ENCODE results near the gene SYNJ1.
"Not testable (repeated sequence)": the region's sequence is repeated elsewhere in the genome, so short reads cannot be mapped to it uniquely, and the experiment has no call there.

SYNJ1 gene

DNA sequence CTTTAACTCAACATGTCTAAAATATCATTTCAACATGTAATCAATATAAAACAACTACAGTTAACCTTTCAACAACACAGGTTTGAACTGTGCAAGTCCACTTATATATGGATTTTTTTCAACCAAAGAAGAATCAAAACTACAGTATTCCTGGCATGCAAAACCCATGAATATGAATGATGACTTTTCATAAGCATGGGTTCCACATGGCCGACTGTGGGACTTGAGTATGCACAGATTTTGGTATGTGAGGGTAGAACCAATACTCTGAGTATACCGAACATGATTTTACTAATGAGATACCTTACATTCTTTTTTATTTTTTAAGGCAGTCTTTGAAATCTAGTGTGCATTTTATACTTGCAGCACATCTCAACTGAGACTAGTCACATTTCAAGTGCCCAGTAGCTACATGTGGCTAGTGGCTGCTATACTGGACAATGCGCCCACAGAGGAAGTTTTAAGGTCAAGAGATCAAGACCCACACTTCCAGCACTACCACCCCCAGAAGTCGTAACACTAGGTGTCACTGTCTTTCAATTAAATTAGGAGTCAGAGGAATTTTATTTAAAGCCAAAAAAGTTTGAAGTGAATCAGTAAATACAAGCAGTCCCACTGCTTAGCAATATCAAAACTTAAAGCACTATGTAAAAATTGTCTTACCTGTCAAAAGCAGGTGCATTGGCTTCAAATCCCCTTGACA, 40.0 kb downstream of the SYNJ1 start:
- no peak for FAIRE-seq

DNA sequence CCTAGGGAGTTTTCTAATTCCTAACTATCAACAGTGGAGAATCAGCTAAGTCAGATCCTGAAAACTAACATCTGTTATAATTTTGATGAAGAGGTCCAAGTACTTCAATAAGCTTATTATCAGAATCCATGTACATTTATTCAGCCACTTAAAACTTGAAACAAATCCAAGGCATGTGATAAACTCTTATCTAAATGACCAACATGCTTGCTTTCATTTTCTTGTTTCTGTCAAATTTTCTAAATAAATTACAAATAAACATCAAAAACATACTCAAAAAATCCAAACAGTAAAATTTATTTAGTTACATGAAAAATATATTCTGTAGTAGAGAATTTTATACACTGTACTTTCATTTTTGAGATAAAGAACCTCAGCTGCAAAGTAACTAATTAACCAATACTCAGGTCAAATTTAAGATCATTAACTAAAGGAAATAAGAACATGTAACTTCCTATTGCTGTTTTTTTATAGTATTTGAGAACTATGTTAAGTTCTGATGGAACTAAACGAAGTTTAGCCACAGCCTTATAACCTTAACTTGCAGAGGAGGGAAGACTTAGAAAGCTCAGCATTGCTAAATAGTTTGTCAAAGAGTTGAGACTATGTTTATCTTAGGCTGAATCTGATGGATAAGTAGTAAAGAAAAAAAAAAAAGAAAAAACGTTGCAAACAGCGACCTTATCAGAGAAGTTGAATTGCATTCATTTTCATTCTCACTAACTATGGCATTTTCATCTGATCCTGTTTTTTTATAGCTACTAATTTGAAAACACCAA, 44.9 kb downstream of the SYNJ1 start:
- peak; percentile 12 for FAIRE-seq

DNA sequence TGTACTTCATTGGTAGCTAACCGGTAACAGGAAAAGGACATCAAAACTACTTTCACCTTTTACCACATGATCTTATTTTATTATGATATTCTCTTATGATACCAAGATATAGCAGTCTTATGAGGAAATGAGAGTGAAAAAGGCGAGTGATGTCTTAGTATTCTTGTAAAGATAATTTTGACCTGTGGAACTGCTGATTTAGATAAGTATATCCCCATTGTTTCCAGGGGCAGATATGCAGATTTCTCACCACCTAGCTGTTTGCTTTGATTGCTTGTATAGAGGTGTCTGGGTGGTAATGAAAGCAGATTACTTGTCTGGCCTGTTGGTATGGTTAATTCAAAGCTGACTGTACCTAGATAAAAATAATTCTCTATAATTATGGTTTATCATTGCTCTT, 53.1 kb downstream of the SYNJ1 start:
- FAIRE-seq: no peak

DNA sequence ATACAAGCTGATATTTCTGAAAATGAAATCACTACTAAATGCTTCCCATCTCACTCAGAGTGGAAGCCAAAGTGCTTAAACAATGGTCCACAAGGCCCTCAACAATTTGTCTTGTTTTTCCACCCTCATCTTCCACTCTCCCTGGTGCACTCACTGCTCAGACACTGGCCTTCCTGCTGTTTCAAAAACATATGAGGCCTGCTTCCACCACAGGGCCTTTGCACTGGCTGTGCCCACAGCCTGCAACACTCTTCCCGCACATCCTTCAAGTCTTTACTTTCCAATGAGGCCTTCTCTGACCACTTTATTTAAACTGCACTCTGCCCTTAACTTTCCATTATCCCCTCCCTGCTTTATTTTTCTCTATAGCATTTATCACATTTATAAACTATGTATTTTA, 53.8 kb downstream of the SYNJ1 start:
- no peak for FAIRE-seq

DNA sequence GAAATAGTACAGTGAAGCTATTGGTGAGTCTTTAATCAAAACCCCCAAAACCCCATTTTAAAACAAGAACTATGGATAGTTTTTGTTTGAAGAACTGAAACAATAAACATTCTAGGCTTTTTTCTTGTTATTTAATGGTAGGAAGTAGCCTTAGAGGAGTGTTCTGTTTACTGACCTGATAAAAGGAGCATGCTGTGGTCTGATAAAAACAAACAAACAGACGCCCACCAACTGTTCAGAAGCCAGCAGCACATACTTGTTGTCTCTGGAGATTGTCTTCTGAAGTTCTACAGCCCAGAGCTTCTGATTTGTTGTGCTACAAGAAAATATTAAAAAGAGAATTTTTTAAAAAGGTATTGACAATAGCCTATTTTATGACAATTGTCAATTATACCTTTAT, 61.6 kb downstream of the SYNJ1 start:
- FAIRE-seq: no peak

DNA sequence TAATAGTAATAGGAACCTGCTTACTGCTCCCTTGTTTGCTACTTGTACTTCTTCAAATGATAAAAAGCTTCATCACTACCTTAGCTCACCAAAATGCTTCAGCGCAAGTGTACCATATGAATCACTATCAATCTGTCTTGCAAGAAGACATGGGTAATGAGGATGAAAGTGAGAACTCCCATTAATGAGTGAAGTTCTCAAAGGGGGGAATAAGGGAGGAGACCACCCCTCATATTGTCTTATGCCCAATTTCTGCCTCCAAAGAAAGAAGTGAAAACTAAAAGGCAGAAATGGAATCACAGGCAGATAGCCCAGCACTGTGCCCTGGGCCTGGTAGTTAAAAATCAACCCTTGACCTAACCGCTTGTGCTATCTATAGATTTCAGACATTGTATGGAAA, 63.7 kb downstream of the SYNJ1 start:
- FAIRE-seq: not testable (repeated sequence)

DNA sequence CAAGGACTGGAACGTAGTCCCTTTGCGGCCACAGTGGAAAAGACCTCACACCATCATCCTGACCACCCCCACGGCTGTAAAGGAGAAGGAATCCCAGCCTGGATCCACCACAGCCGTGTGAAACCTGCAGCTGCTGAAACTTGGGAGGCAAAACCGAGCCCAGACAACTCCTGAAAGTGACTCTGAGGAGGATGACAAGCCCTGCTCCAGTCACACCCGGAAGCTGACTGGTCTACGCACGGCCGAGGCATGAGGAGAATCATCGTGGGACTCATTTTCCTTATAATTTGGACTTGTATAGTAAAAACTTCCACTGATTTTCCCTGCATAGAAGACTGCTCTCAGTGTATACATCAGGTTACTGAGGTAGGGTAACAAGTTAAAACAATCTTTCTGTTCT, 65.8 kb downstream of the SYNJ1 start:
- FAIRE-seq: not testable (repeated sequence)

DNA sequence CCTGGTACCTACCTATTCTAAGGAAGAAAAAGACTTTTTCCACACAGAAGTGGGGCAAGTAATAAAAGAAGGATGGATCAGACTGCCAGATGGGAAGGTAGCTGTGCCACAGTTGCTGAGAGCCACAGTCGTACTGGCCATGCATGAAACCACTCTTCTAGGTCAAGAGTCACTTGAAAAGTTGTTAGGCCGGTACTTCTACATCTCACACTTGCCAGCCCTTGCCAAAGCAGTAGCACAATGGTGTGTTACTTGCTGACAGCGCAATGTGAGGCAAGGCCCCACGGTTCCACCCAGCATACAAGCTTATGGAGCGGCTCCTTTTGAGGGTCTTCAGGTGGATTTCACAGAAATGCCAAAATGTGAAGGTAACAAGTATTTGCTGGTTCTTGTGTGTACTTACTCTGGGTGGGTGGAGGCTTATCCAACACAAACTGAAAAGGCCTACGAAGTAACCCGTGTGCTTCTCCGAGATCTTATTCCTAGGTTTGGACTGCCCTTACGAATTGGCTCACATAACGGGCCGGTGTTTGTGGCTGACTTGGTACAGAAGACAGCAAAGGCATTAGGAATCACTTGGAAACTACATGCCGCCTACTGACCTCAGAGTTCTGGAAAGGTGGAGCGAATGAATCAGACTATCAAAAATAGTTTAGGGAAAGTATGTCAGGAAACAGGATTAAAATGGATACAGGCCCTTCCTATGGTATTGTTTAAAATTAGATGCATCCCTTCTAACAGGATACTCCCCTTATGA, 66.6 kb downstream of the SYNJ1 start:
- not testable (repeated sequence) for FAIRE-seq

DNA sequence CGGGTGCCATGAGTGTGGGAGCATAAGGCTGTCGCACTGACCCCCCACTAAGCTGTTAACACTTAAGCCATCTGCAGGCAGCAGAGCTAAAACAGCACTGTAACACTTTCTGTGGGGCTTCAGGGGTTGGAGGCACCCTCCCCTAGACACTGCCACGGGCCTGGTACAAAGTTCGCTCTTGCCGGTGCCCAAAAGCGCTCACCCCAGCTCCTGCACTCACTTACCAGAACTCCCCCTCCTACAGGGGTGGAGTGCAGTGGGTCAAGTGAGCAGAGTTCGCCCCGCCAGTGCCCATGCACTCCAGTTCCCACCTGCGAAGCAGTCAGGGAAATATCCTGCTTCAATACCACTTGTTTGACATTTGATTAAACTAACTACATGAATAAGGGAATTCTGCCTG, 69.3 kb downstream of the SYNJ1 start:
- no peak for FAIRE-seq

DNA sequence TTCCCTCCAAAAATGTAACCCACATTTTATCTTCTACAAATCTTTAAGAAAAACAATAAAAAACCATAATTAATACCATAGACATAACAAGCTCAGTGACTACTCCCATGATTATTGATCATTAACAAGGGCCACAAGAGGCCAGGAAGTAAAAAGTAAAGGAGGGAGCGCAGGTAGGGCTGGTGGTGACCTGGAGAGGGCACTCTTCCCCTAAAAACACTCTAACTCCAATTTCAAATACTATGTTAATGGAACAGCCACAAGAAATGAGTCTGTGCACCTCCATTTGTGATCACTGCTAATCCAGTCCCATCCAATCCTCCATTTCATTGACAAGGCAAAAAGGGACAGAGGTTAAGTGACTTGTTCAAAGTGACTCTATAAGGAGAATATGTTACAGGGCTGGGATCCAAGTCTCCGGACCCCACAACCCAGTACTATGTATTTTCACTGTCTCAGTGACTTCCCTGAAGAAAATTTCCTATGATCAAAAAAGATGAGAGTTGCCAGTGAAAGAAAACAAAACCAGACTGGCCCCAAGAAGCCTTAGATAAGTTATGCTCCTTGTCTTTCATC, 74.4 kb downstream of the SYNJ1 start:
- FAIRE-seq: no peak

DNA sequence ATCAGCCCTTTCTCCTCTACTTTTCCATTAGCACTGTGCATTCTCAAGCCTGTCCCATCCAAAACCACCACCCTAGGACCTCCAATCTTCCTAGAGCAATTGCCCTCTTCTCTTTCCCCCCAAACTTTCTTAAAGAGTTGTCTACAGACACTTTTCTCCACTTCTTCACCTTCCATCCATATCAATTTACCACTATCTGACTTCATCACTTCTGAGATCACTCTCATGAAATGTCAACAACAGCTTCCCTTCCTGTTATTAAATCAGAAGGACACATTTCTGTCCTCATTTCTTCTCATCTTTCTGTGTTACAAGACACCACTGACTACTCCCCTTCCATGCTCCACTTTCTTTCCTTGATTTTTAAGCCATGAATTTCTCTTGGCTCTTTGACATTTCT, 79.6 kb downstream of the SYNJ1 start:
- no peak for FAIRE-seq

DNA sequence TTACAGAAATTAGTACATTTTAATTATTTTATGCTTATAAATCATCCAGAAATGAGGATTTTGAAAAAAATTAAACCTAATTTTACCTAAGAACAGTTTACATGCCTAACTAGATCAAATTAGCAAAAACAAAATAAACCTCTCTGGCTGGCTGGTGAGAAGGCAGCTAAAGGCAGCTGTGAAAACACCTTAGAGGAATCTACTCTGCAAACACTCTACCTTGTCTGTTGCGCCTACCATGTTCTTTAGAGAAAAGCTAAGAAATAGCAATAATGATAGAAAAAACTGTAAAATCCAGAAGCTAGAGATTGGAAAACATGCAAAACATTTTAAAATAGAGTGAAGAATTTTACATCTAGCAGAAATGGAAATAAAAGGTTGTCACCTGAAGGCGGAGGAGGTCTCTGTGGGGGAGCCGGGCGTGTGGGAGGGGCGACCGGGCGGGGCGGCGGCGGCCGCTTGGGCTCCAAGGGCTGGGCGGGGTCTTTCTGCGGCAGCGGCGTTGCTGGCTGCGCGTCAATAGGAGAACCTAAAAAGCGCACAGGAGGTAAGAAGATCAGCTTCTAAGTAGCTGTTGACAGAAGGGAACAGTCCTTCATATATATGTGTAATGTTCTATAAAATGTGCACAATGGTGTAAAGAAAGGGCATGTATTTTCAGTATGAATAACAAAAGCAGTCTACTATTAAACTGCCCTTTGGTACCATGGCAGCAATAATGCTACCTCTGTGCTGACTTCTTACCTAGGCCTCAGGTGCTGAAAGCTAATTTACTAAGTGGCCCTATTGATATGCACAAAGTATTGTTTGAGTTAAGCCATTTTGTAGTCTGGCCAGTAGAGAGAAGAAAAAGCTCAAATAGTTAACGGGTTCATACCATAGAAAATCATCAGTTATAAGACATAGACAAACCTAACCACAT, 82.3 kb downstream of the SYNJ1 start:
- no peak for FAIRE-seq

DNA sequence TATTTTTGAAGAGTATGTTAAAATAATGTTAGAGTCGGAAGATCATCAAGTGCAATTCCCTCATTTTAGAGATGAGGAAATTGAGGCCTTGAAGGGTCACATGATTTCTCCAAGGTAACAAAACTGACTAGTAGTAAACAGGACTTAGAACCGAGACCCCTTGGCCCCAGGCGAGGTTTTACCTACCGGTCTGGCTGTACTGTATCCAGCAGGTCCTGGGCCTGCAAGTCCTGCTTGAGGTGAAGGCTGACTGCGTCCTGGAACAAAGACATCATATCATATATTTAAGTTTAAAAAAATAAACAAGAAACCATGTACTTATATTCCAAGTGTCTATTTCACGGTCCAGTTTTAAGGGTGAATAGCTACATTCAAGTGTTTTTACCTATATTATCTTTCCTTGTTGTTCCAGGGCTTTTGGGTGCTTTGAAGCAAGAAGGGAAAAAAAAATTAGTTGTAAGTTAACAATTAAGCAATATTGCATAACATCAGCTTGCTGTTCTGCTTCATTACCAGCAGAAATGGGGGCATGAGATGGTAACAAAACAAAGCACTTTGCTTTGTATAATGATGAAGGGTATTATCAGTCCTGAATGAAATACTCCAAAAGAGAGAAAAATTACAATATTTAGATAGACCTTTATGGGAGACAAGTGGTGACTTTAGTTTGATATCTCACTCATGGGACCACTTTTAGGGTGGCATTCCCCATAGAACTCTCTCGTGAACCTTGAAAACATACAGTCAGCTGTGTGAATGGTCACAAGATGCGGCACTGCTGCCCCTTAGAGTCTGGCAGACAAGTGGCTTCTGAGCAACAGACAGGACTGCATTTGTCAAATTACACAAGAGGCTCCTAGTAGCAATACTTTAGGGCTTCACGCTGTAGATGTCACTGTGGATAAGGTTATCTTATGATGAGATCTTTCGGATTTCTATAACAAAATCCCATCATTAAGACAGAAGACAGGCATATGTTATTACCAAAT, 85.8 kb downstream of the SYNJ1 start:
- no peak for FAIRE-seq

DNA sequence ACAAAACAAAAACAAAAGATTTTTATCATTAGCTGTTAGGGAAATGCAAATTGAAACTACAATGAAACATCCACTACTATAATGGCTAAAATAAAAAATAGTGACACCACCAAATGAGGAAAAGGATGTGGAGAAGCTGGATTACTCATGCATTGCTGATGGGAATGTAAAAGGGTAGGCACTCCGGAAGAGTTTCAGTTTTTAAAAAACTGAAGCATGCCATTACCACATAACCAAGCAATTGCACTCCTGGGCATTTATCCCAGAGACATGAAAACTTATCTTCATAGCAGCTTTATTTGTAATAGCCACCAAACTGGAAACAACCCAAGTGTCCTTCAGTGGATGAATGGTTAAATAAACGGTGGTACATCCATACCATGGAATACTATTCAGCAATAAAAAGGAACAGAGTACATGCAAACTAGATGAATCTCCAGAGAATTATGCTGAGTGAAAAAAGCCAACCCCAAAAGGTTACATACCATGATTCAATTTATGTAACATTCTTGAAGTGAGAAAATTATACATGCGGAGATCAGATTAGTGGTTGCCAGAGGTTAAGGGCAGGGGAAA, 101.1 kb downstream of the SYNJ1 start:
- no peak for FAIRE-seq

DNA sequence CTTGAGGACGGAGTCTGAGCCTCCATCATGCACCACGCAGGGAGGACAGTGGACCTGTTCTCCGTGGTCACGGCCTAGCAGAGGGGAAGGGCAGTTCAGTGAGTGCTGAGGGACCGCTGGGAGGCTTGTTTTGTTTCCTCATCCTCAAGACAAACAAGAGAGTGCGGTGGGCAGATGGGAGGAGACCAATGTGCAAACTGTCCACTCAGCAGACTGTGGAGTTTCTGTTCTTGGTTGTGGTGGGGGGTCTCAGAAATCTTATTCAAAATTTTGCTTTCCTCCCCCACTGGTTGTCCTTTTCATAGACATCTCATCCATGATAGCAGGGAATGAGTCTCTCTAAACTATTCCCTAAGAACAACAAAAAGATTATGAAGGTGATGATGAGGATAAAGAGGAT, 109.6 kb downstream of the SYNJ1 start:
- FAIRE-seq: not testable (repeated sequence)

DNA sequence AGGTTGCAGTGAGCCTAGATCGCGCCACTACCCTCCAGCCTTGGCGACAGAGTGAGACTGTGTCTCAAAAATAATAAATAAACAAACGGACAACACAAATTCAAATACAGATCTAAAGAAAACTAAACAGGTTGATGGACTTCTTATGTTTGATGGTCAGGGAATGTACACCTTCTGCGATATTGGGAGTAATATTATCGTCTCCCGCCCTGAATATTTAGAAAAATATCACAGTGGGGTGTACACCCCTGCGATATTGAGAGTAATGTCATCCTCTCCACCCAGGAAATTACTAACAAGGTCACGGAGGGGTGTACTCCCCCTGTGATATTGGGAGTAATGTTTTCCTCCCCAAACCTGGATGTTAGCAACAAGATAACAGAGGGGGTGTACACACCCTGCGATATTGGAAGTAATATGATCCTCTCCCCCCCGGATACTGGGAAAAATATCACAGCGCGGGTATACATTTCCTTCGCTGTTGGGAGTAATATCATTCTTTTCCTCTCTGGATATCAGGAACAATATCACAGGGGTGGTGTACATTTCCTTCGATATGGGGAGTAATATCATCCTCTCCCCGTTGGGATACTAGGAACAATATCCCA, 114.3 kb downstream of the SYNJ1 start:
- FAIRE-seq: no peak

DNA sequence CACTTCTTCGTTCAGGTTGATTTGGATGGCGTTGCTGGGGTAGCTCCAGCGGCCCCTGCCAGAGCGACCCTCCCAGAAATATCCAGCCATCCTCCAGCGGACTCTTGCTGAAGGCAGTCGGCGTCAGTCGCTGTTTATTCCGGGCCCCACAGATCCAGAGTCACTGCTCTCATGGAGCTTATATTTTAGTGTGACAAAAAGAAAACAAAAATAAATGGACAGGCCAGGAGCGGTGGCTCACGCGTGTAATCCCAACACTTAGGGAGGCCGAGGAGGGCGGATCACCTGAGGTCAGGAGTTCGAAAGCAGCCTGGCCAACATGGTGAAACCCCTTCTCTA, 114.8 kb downstream of the SYNJ1 start:
- FAIRE-seq: no peak

DNA sequence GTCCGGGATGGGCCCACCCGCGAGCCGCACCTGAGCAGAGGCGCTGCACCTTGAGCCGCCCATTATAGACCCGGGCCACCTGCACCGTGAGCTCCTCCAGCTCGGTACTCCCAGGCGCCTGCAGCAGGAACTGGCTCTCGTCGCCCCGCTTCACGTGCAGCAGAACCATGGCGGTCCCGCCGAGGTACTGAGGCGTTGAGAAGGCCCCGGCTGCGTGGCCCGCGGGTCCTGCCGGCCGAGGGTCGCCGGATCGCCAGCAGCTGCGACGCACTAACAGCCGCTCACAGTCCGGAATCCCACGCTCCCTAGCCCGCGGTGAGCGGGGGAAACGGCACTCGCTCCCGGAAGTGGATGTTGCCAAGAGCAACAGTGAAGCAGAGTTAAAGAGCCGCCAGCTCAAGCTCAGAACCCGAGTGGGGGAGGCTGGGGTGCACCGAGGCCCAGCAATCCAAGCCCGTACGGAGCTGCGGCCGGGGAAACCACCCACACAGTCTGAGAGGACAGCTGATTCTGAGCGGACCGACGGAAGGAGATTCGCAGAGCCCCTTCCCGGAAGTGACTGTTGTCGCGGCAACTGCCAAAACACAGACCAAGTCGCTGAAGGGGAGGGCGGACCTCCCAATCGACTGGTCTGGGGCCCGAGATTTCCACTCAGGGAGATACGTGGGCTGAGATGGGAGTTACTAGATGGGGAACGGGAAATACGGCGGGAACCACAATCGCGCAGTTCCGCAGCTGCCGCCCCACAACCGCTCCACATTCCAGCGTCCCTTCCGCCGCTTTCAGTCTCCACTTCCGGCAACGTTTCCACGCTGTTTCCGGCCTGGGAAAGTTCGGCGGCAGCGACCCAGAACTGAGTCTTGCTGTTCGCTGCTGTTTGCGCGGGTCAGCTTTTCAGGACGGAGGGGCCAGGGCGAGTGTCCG, 115.5 kb downstream of the SYNJ1 start, which contains the start of gene CFAP298:
Gene CFAP298 (minus strand): TSS at position 303 of the 924 bp plus-strand sequence. CDS start 134 bp downstream, at position 169.
- peak; percentile 18 for FAIRE-seq

DNA sequence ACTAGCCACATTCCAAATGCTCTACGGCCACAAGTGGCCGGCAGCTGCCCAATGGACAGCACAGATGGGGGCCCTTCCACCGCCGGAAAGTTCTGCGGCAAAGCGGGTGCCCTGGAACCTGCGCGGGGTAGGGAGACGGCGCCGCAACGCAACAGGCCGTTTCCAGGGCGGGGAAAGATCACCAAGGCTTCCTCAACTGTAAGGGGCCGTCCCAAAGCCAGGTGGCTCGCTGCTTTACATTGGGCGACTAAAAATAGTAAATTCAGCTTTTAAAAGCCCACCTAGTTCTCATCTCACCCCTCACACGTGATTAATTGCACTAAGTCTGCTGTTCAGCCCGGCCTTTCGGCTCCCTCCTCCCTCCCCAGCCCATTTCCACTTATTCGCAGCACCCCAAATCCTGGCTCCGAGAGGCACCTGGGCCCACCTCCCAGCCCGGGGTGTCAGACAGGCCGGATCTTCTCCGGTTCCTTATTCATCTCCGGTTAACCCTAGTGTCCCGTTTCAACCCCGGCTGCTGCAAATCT, 116.3 kb downstream of the SYNJ1 start:
- no peak for FAIRE-seq
